ENCODE data around the gene ASTL.

Gene ASTL

DNA sequence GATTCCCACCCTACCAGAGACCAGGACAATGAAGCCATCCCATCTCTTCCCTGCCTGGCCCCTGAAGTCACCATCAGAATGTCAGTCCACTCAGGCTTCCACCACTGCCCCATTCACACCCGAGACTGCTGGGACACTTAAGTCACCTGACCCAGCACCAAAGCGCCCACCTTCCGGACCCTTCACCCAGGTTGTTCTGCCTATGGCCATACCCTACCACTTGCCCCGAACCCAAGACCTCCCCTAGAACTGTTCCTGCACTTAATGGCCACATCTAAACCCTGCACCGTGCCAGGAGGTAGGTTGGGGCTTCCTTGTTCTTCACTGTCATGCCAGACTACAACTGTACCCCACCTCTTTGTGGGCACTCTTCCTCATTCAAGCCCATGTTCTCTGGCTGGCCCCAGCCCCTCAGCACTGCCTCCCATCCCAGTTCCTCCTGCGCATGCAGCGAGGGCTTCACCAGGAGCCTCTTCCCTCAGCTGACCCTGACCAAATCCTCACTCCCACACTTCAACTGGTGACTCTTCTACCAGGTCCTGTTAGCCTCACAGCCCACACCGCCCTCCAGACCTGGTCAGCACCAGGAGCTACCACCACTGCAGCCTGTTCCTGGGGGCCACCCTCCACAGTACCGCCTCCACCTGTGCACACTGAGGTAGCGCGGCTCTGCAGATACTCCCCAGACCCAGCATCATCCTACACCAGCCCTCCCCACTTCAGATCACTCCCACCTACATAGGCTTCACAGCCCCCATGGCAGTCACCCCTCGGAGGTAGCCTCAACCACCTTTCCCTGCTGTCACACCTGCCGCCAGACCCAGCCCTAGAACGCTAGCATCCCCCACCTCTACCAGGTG lies 13.7 kb downstream of the ASTL start:
- DNase-seq, result no peak

GRCh38 chr2:96123936-96124335 lies 14.4 kb downstream of the ASTL start:
- DNase-seq, result no peak

GRCh38 chr2:96123290-96123689 lies 15.0 kb downstream of the ASTL start:
- no peak for DNase-seq

DNA sequence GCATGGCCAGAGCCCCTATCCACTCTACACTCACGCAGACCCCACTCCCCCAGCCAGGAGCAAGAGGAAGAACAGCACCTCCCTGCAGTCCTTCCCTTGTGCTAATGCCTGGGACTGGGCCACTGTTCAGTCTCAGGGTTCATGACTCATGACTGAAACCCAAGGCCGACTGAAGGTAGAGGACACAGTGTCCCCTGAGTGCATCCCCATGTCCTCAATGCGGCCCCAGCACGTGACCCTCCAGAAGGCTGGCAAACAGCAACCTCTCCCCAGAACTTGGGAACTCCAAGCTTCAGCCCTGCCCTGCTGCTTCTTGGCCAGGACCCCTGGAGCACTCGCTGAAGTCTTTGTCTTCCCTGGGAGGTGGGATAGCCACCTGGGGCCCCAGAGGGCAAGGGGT lies 15.9 kb downstream of the ASTL start:
- DNase-seq, result no peak

DNA sequence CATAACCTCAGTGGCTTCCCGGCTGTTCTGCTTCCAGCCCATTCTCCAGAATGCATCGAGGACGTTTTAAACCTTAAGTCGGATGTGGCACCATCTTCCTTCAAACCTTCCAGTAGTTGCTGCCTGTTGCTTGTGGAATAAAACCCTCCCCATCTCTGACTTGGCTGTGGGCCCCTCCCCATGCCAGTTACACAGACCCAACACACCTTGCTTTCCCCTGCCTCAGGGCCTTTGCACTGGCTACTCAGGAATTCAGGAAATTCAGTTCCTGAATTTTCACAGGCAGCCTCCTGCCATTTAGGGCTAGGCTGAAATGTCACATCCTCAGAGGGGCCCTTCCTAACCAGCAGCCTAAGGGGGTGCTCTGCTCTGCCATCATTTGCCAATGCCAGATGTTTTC lies 16.9 kb downstream of the ASTL start:
- DNase-seq, result no peak

- DNase-seq, result no peak
Observed at GRCh38 chr2:96120991-96121390, 17.3 kb downstream of the ASTL start.

DNA sequence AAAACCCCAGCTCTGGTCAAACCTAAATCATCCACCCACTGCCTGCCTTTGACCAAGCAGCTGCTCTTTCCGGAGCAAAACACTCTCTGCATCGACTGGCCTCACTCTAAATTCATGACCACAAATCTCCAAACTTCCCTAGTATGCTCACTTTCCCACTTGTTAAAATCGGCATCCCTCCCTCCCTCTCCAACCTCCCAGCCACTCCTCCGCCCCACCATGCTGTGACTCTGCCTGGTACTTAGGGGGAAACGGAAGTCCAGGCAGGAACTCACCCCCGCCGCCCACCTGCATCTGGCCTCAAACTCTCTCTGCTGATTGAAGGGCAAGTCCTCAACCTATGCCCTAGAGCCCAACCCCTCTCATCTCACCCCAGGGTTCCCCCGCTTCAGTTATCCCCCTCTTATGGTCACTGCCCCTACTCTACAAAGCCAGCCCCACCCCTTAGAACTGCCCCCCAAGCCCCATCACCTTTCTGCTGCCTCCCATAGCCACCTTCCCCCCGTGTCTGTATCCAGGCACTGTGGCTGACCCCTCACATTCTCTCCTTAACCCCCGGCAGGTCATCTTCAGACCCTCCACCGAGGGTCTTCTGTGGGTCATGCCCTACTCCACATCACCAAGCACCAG lies 18.1 kb downstream of the ASTL start:
- no peak for DNase-seq

DNA sequence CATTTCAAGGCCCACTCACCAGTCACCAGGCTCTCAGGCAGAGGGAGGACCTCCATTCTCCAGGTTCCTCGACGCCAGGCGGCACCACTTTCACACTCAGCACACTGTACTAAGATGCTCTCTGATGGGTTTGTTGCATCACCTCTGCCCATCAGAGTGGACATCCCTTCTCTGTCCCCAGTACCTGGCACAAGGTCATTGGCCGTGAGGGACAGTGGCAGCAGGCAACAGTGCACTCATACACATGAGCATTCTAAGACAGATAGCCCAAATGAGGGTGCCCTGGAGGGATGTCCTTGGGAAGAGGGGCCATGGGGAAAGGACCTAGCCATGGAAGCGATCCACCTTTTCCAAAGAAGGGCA lies 18.9 kb downstream of the ASTL start:
- DNase-seq, result no peak

GRCh38 chr2:96118698-96119388 lies 19.5 kb downstream of the ASTL start:
- DNase-seq, result no peak

- no peak for DNase-seq
Observed at GRCh38 chr2:96117701-96118588, 20.4 kb downstream of the ASTL start.

- peak; percentile 79 to 84 for DNase-seq
Observed at GRCh38 chr2:96116879-96117533, 21.3 kb downstream of the ASTL start.

GRCh38 chr2:96116424-96116878 lies 21.9 kb downstream of the ASTL start, which contains the start of gene ADRA2B:
ADRA2B (minus strand) TSS chr2:96116571; CDS start chr2:96116149, 422 bp downstream.
- peak; percentile 74 to 81 for DNase-seq

- no peak for DNase-seq
Observed at GRCh38 chr2:96115631-96116423, 22.5 kb downstream of the ASTL start.

- no peak for DNase-seq
Observed at GRCh38 chr2:96114903-96115581, 23.3 kb downstream of the ASTL start.

DNA sequence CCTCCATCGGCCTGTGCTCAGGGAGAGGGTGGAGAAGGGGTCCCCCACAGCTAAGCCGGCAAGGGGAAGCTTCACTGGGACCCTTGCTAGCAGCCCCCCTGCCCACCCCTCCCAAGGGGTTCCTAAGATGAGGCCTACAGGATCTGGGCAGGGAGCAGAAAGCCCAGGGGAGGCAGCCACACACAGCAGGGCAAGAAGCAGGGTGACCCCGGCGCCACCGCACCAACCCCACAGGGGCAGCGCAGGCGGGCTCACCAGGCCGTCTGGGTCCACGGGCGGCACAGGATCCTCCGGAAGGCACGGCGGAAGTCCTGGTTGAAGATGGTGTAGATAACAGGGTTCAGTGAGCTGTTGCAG lies 23.8 kb downstream of the ASTL start:
- no peak for DNase-seq

DNA sequence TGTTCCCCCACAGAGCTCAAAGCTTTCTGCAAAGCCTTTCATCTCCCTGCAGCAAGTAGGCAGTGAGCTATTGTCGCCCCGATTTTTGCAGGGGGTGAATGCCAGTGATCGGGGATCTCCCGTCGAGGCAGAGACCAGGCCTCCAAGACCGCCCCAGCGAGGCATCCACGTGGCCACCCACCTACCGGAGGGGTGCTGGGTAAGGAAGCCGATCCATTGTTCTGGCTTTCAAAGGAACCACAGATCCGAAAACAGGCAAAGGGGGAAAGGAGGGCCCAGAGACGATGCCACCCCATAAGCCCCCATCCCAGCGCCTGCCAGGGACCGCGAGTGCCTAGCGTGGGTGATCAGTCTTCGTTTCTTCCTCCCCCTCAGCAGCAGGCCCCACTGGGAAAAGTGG lies 24.4 kb downstream of the ASTL start:
- DNase-seq, result no peak

- peak; percentile 50 to 54 for DNase-seq
Observed at GRCh38 chr2:96113367-96113677, 25.0 kb downstream of the ASTL start.

DNA sequence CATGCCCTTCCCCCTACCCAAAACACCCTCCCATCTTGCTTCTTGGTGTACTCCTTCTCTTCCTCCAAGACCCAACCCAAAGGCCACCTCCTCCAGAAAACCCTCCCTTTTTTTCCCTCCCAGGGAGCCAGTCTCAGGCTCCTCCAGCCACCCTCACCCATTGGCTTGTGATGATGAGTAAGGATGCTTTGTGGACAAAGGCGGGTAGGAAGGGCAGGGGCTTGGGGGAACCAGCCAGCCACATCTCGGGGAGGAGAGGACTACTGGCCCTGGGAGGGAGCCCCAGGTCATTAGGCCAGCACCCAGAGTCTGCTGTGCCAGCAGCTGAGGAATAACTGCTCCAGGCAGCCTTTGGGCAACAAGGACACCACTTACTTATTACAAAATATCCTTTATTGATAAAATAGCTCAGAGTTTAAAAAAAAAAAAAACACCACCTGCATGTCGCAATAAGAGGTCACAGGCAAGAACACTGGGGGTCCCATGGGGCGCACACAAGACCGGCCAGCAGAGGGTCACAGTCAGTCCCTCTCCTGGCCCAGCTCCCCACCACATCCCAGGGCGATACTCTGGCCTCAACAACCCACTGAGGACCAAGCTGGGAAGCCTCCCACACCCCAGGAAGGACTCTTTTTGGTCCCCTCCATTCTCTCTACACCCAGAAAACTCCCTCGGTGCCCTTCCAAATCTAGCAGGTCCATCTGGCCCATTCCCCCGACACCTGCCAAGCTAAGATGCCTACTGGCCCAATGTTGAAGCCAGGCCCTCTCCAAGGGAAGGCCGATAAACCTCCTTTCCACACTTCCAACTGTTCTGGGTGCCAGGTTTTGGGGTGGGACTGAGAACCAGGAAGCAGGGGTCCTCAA lies 25.6 kb downstream of the ASTL start:
- DNase-seq, result no peak

- DNase-seq, result no peak
Observed at GRCh38 chr2:96111823-96112500, 26.3 kb downstream of the ASTL start.

Measured in activated T-cell treated with anti-CD3 and anti-CD28 coated beads, Interleukin-2, amount 50 U/mL, for 48 hours (primary cell).